ENCODE measurements around the gene SPATA16.
"Not testable (repeated sequence)": the region's sequence is repeated elsewhere in the genome, so short reads cannot be mapped to it uniquely, and the experiment has no call there.

The SPATA16 gene

DNA sequence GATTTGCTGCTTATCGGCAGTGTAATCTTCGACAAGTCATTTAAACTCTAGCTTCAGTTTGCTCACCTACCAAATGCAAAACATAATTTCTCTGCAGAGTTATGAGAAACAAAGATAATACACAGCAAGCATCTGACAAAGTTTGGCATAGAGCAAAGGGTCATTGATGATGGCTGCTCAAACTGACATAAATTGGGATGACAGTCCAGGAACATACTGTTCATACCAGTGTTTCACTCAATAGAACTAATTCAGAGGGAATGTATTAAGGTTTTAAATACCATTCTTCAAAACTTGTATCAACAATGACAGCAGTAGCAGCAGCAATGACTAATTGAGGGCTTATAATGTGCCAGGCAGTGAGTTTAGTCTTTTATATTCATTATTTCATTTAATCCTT is 137.6 kb downstream of the SPATA16 start:
- DNase-seq = no peak

DNA sequence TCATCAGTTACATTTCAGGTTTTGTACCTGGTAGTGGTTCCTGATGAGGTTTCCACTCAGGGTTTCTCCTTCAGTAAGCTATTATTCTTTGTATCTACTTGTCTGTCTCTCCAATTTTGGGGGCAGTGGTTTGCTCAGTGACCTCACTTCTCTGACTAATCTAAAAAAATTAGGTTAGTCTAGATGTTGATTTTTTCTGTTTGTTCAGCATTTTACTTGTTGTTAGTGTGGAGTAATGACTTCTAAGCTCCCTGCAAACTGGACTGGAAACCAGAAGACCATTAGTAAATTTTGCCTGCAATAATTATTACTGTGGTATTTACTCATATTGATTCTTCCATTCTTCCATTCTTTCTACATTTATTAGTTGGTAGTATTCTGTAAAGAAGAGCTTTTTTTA is 139.4 kb downstream of the SPATA16 start:
- DNase-seq = no peak

DNA sequence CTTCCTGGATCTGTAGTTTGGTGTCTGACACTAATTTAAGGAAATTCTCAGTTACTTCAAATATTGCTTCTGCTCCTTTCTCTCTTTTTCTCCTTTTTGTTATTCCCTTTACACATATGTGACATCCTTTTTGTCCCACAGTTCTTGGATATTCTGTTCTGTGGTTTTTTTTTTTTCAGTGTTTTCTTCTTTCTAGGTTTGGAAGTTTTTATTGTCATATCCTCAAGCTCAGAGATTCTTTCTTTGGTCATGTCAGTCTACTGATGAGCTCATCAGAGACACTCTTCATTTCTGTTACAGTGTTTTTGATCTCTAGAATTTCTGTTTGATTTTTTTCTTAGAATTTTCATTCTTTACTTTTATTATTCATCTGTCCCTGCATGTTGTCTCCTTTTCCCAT is 140.5 kb downstream of the SPATA16 start:
- no peak for DNase-seq

DNA sequence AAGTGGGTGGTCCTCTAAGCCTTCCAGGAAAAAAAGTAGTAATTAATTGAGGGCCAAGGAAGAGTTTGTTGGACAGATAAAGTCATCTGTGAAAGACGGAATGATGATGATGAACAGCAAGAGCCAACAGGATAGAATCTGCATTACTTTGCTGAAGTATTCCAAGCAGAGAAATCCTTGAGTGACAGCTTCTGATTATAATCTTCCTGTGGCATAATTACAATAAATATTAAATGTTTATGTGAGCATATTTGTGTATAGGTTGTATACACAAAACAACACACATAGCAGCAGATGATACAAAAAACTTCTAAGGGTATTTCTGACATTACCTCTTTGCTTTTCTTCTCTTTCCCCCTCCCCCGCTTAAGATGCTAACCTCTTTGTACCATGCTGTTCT is 147.6 kb downstream of the SPATA16 start:
- no peak for DNase-seq

DNA sequence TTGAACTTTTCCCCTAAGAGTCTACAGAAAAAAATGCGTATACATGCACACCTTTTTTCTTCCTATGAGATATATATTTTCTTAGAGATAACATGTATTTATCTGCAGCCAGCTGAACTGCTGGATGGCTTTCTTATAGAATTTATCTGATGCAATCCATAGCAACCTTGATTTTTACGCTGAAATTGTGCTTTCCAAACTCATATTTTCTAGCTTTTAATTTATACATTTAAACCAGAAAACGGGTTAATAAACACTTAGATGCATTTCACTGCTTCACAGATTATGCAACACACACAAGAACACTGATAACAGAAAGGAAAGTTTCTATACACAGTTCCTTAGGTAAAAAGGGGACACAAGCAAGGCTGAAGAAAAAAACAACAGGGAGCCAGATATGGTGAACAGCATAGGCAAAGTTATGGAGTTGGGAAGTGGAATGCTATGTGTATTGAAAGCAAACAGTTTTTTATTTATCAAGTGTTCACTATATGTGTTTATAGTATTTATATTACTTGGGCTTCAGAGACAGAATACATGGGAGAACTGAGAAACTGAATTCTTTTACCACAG is 149.5 kb downstream of the SPATA16 start:
- no peak for DNase-seq

DNA sequence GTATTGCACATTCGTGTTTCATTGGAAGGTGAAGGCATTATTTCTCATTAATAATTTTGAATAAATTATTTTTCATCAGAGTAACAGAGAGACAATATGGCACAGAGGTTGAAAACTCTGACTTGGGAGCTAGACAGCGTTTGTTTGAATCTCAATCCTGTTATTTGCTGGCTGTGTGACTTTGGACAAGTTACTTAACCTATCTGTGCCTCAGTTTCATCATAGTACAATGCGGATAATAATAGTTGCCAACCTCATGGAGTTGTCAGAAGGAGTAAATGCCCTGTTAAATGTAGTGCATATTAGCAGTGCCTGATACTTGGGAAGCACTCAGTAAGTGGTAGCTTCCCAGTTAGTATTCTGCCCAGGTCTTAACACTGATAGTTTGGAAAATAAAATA is 151.7 kb downstream of the SPATA16 start:
- no peak for DNase-seq

DNA sequence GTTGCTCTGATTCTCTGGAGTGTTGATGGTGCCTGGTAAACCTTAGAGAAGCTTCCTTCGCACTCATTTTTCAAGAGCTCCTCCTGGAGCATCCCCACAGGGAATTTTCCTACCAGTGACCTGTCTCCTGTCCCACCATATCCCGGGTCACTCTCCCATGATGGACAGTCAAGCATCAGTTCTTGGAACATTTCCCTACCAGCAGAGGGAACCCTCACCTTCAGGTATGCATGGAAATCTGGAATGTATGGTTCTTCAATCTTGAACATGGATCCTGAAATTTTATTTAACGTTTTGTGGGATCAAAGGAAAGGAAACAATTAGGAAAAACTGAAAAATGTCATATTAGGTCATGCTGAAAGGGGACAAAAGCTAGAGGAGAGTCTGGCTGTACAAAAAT is 153.8 kb downstream of the SPATA16 start:
- DNase-seq = no peak

DNA sequence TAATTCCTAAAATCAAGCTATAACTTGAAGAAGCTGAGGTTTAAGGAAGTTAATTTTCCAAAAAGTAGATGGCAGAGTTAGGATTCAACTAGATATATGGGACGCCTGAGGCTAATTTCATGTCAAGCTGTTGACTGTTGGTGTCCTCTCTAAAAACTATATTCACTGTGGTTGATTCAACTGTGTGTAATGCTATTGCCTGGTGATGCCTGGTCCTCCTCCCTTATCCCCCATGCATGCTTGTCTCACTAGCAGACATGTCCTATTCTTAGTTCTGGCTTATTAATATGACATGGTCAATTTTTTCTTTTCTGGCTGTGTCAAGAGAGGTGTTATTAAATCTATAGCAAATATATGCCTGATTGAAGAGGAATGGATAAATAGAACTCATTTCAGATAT is 156.1 kb downstream of the SPATA16 start:
- DNase-seq = no peak

DNA sequence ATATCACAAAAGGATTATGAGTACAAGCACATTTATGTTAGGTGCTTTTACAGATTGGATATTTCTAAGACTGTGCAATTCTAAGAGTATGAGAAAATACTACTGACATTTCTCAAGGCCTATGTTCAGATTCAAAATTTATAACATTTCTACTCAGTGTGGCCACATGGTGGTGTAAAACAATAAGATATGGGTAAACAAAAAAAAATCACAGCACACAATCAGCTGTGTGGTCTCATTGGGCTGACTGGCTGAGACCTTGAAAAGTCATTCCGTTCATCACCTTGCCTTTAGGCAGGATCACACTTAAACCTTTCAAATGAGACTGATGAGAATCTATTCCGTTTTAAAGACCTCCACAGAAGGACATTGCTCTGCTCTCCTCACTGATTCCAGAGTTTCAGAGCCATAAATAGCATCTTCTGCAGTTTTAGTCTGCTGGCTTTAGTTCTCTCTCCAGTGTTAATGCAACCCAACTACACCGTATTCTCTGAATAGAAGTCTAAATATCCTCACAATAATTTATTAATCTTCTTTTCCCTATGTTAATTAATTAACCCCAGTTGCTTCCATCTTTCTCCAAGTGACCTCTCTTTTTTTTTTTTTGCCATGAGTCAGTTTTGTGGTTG is 158.2 kb downstream of the SPATA16 start:
- DNase-seq = no peak

DNA sequence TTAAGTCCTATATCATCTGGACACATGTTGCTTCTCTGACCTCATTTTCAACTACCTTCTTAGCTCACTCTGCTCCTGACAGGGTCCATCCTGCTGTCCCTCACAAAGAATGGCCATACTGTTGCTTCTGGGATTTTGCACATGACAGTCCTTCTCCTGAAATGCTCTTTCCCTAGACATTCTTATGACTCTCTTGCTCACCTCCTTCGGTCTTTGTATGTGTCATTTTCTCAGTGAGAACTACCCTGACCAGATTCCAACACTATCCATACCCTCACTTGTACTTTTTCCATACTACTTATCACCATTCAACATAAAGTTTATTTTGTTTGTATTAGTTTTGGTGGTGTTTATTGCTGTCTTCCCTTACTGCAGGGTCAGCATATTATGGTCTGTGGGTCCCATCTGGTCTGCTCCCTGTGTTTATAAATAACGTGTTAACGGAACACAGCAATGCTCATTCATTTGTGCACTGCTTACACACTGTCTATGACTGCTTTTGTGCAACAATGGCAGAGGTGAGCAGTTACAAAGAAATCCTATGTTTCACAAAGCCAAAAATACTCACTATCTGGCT is 159.5 kb downstream of the SPATA16 start:
- DNase-seq = no peak

DNA sequence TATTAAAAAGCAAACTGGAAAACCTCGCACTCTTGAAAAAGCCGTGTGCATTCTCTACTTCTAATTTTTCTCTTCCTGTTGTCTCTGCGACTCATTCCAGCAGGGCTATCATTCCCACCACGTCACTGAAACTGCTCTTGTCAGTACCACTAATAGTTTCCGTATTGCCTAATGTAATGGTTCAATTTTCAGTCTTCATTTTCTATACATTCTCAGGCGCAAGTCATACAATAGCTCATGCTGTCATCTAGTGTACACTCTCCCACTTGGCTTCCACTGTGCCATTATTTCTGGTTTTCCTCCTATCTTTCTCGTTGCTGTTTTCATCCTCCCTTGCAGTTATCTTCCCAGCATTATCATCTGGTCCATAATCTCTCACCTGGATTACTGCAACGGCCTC is 160.2 kb downstream of the SPATA16 start:
- DNase-seq = no peak

DNA sequence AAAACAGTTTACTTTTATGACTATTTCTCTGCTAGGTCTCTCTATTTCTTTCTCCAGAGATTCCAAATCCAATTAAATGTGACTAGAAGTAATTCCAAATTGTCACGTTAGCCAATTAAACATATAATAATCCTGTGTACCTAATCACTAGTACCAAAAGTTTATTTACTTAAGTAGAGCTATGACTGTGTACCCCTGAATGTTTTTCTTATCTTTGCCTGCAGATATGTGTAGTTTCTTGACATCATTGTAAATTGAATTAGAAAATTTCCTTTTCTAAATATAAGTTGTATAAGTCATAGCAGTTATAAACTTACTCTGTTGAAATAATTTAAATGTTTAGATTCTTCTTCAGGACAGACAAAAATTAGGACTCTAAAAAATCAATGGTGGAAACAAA is 163.3 kb downstream of the SPATA16 start:
- no peak for DNase-seq

DNA sequence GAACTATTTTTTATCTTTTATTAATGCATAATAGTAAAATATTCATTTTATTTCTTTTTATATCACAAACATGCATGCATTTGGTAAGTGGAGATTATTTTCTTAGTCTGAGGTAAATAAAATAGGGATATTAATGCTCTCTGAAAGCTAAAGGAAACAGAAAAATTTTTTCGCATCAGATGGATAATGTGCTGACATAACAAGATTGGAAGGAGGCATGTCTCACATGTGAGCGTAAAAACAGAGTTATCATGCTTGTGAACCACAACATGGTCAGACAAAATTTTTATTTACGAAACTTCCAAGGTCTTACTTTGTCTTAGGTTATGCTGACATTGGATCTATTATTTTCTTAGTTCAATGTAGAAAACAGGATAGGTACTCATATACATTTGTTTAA is 166.1 kb downstream of the SPATA16 start:
- DNase-seq = no peak

DNA sequence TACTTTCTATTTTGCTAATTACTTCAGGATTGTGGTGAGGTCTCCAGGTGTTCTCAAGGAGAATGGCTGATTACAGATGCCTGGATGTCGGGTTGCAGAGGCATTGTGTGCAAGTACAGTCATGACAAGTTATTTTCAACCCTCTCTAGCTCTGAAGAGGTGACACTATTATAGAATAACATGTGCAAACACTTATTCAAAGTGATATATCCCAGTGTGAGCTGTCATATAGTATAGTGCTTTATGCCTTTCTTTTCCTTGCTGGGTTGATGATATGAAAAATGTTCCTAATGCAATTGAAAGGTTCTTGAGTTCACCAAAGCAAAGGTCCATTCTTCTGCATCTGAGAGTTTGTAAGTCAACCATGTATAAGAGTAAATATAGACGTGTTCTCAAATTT is 167.2 kb downstream of the SPATA16 start:
- DNase-seq = no peak

DNA sequence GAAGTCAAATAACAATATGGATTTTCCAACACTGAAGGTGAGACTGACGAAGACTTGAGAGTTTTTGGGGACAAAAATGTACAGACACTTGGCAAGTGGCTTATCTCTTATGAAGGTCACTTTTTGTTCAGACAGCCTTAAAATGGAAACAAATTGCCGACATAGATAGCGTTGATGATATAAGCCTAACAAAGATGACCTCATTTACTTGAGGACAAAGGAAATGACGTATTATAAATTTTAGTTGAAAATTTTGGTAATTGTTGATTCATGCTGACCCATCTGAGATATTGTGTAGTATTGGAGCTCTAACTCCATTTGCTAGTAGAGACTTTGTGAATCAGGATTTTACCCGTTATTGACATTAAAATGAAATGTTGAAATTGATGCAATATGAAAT is 168.3 kb downstream of the SPATA16 start:
- no peak for DNase-seq

DNA sequence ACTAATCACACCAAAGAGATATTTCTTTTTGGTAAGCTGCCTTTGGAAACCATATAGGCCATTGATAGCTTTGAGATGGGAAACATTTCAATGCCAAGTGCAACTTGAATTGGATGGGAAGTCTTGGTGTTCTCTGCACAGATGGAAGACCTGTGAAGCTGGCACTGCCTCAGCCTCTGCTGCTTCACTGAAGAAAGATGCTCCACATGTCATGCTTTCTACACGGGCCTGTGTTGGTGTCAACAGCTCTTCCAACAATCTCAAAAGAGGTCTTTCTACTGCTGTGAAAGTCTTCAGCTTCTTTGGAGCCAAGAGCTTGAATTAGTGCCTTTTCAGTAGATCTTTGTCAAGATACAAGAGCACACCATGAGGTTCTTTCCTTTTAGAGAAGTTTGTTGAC is 169.0 kb downstream of the SPATA16 start:
- DNase-seq = no peak

DNA sequence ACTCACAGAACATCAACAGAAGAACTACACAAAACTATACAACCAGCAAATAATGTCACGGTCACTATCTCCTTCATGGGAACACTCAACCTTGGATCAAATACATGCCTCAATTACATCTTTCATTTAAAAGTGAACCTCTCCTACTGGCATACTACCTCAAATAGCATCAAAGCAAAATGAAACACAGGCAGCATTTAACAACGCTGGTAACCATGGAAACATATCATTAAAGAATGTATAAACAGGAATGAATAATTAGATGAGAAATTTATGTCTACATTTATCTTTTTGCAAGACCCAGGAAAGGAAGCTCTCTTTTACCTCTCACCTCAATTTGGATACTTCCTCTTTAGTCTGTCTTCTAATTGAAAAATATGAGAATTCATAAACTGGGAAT is 172.4 kb downstream of the SPATA16 start:
- DNase-seq = no peak

DNA sequence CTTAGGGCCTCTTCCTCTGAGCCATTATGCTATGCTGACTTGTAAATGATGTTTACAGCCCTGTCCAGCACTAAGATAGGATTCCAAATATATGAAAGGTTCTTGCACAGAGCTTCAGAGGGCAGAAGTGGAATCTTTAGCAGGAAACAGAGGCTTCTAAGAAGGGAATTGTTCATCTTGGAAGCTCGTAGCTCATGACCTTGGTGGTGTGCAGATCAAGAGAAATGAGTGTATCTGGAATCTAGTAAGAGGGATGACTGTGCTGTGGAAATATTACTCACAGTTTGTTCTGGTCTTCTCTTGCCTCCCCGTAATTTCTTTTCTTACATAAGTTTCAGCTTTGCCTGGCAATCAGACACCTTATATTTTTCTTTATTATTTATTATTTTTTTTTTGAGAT is 175.8 kb downstream of the SPATA16 start:
- no peak for DNase-seq

DNA sequence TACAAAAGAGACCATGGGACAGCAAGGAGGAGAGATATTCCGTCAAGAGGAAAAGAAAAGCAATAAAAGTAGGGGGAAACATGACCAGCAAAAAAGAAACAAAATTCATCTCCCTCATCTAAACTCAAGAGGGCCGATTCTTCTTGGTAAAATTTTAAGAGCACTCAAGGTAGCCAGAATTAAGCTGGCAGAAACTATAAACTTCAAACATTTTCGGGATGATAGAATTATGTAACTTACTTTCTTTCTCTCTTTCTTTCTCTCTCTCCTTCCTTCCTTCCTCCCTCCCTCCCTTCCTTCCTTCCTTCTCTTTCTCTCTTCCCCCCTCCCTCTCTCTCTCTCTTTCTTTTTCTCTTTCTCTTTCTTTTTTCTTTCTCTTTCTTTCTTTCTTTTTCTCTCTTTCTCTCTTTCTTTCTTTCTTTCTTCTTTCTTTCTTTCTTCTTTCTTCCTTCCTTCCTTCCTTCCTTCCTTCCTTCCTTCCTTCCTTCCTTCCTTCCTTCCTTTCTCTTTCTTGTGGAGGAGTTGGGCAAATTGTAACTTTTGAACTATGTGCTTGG is 180.3 kb downstream of the SPATA16 start:
- DNase-seq = not testable (repeated sequence)

DNA sequence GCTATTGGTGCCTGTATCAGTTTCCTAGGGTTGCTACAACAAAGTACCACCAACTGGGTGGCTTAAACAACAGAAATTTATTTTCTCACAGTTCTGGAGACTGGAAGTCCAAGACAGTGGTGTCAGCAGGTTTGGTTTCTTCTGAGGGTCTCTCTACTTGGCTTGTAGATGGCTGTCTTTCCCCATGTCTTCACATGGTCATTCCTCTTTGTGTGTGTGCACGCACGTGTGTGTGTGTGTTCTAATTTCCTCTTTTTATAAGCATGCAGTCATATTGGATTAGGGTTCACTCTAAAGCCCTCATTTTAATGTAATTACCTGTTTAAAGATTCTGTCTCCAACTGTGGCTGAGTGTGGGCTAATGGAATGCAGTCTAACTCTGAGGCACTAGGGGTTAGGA is 182.5 kb downstream of the SPATA16 start:
- no peak for DNase-seq

DNA sequence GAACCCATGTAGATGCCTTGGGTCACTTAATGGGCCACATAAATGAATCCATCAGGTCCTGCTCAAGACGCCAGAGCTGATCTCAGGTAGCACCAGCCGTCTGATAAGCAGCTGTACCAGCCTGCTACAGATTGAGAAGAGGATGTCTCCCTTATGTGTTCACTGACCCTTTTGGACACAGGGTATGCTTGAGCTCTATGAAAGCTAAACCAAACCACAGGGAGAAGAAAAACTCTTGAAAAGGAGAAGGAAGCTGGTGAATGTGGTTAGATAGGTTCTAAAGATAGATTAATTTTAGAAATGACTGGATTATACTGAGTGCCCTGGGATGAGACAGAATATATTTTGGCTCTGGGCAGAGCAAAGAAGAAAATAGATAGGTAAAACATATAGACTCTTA is 187.5 kb downstream of the SPATA16 start:
- no peak for DNase-seq

DNA sequence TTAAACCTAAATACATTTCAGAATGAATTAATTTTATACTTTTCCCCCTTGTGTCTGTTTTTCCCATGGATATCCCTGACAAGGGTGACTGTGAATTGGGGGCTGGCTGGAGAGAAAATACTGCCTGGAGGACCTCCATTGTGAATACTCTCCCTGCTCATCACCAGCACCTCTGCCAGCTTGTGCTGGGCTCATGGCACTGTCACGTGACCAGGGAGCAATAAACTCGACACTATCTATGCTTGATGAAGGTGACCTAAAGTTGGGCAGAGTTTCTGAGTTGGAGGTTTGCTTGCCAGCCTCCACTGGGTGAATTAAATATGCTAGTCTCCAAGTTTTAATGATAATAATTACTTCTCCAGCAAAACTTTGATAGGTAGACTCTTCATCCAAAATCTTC is 189.5 kb downstream of the SPATA16 start:
- DNase-seq = no peak

DNA sequence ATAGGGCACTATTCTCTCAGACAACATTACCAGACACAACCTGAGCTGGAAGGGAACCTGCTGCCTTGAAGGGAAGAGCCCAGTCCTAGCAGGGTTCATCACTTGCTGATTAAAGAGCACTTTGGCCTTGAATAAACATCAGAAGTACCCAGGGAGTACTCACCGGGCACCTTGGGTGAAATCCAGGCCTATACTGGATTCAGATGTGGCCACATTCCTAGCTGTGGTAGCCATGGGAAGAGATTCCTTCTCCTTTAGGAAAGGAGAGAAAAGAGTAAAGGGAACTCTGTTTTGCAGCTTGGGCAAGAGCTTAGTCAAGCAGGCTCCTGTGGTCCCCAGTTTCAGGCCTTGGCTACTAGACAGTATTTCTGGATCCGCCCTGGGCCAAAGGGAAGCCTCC is 195.0 kb downstream of the SPATA16 start:
- no peak for DNase-seq

DNA sequence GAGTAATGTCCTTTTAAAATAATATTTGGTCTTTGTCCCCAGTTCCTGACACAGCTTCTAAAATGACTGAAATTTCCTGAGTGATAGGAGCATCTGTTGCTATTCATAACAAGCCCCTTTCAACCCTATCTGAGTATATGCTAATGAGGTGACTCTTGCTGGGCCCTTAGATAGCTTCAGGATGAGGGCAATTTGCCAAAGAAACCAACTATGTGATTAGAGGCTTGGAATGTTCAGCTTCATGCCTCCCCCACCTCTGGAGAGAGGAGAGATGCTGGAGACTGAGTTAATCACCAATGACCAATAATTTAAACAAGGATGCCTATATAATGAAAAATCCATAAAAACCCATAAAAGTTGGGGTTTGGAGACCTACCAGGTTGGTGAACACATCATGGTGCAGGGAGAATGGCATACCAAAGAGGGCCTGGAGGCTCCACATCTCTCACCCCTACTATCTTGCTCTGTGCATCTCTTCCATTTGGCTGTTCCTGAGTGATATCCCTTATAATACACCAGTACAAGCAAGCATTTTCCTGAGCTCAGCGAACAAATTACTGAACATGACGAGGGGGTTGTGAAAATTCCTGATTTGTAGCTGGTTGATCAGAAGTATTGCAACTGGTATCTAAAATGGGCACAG is 201.3 kb downstream of the SPATA16 start:
- DNase-seq = no peak
